IPS DF 6.9 (cell line): Measurements from ENCODE around the gene STPG4.

Experiments
- DNase-seq: peaks from one replicate; pipeline ENCODE4 v3.0.0-alpha.2; 2013; ENCODE audit warnings: low read depth, low spot score
- H3K27ac ChIP-seq: one replicate; pipeline ENCODE4 v1.5.1; 2013; ENCODE audit warnings: low read length, control low read depth
- H3K27me3 ChIP-seq: 2 replicates; pipeline ENCODE4 v1.6.1; 2013; ENCODE audit warnings: mild to moderate bottlenecking, low read length; ENCODE audit not compliant: control insufficient read depth, insufficient read depth
- H3K36me3 ChIP-seq: 2 replicates; pipeline ENCODE4 v1.6.1; 2013; ENCODE audit warnings: low read length; ENCODE audit not compliant: control insufficient read depth, insufficient read depth
- H3K4me1 ChIP-seq: 2 replicates; pipeline ENCODE4 v1.6.1; 2013; ENCODE audit warnings: low read length; ENCODE audit not compliant: control insufficient read depth, insufficient read depth
- H3K4me3 ChIP-seq: 2 replicates; pipeline ENCODE4 v1.5.1; 2013; ENCODE audit warnings: mild to moderate bottlenecking, low read length
- H3K9me3 ChIP-seq: 2 replicates; pipeline ENCODE4 v1.6.1; 2013; ENCODE audit warnings: low read length, inconsistent platforms; ENCODE audit not compliant: control insufficient read depth, insufficient read depth
- WGBS: extraction: QIAGEN DNeasy Blood & Tissue Kit; methylation state at CpG from one replicate; pipeline ENCODE4 v1.1.7; 2013; ENCODE audit warnings: mixed read lengths, missing lambda C conversion rate; ENCODE audit not compliant: insufficient read length, insufficient coverage; 5-methylcytosine and 5-hydroxymethylcytosine counted together

The STPG4 gene

GRCh38 chr2:47067788-47068407 is 87.2 kb downstream of the STPG4 start:
- Histone ChIP-seq H3K27ac (no peak overlapping the region), H3K4me1 (peaks cover 13% of the 10 kb centered on the region), H3K27me3 (no peaks in the 10 kb centered on the region), H3K9me3 (no peaks in the 10 kb centered on the region), H3K36me3 (no peaks in the 10 kb centered on the region), H3K4me3 (no peak overlapping the region)
- no CpG with 5 or more reads among the region's 14 CpGs for WGBS
- DNase-seq = no peak

DNA sequence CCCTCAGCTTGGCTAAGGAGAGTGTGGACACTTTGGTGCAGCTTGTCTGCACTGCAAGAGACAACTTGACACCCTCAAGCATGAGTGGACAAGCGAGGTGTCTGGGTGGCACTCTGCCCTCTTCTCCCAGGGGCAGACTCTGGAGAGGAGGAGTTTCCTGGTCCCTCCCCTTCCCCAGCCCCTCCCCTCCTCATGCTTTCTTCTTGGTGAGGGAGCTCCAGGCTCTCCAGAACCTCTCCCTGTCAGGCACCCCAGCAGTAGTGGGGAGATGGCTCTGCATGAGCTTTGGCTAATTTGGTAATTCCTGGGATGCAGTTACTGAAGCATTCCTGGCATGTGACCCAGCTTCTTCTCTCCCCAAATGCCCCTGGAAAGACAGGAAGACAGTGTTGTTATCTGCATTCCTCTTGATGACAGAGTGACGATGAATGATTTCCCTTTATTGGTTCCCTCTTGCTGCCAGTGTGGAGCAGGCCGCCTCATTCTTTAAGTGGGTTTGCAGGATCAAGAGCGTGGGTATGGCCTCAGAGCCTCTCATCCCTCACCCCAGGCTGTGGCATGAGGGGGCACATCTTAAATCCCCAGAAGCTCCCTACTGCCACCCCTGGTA is 89.2 kb downstream of the STPG4 start:
- Histone ChIP-seq H3K9me3 (no peaks in the 10 kb centered on the region), H3K27ac (no peak overlapping the region), H3K4me3 (no peak overlapping the region), H3K36me3 (no peaks in the 10 kb centered on the region), H3K27me3 (no peaks in the 10 kb centered on the region), H3K4me1 (peaks cover 10% of the 10 kb centered on the region)
- DNase-seq = no peak
- WGBS = no CpG with 5 or more reads among the region's 4 CpGs

DNA sequence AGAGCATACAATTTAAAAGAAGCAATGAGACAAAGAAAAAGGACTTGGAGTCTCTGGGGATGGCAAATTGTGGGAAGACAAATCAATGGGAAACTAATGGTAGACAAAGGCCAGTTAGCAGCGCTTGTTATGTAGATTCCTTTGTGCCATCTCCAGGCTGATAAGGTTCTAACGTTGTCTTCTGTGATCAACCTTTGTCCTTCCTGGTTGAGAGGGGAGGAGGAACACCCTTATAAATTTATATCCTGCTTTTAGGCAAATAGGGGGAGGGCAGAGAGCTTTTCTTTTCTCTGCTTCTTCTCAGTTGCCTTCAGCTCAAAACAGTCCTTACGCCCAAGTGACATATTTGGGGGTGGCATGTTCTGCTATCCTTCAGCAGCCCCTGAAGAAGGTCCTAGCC is 89.8 kb downstream of the STPG4 start:
- Histone ChIP-seq H3K9me3 (no peaks in the 10 kb centered on the region), H3K27me3 (no peaks in the 10 kb centered on the region), H3K4me1 (peaks cover 10% of the 10 kb centered on the region), H3K27ac (no peak overlapping the region), H3K4me3 (no peak overlapping the region), H3K36me3 (no peaks in the 10 kb centered on the region)
- no CpG with 5 or more reads among the region's 3 CpGs for WGBS
- DNase-seq = no peak

- Histone ChIP-seq H3K27ac (no peak overlapping the region), H3K4me1 (0 out of 2 replicates have a peak, but pooled peaks cover 2% of the 10 kb centered on the region), H3K36me3 (no peaks in the 10 kb centered on the region), H3K27me3 (no peaks in the 10 kb centered on the region), H3K4me3 (no peak overlapping the region), H3K9me3 (no peaks in the 10 kb centered on the region)
- DNase-seq = no peak
- no CpG with 5 or more reads among the region's 5 CpGs for WGBS
Observed at GRCh38 chr2:47064106-47064505, 91.0 kb downstream of the STPG4 start.

GRCh38 chr2:47063538-47063930 is 91.6 kb downstream of the STPG4 start:
- Histone ChIP-seq H3K27me3 (no peaks in the 10 kb centered on the region), H3K36me3 (no peaks in the 10 kb centered on the region), H3K9me3 (no peaks in the 10 kb centered on the region), H3K4me1 (0 out of 2 replicates have a peak, but pooled peaks cover 2% of the 10 kb centered on the region), H3K27ac (no peak overlapping the region), H3K4me3 (no peak overlapping the region)
- WGBS = no CpG with 5 or more reads among the region's 4 CpGs
- no peak for DNase-seq

- no CpG with 5 or more reads among the region's 8 CpGs for WGBS
- Histone ChIP-seq H3K9me3 (no peaks in the 10 kb centered on the region), H3K4me3 (no peak overlapping the region), H3K36me3 (no peaks in the 10 kb centered on the region), H3K4me1 (0 out of 2 replicates have a peak, but pooled peaks cover 2% of the 10 kb centered on the region), H3K27me3 (no peaks in the 10 kb centered on the region), H3K27ac (no peak overlapping the region)
- no peak for DNase-seq
Observed at GRCh38 chr2:47062681-47063537, 92.2 kb downstream of the STPG4 start.

- no peaks in the 10 kb centered on the region for H3K36me3 ChIP-seq
- no peak overlapping the region for H3K4me3 ChIP-seq
- peaks cover 4% of the 10 kb centered on the region; the same call in 1 of the 2 replicates for H3K4me1 ChIP-seq
- WGBS = no CpG with 5 or more reads among the region's 10 CpGs
- H3K27me3 ChIP-seq = no peaks in the 10 kb centered on the region
- DNase-seq = no peak
- no peaks in the 10 kb centered on the region for H3K9me3 ChIP-seq
- H3K27ac ChIP-seq = no peak overlapping the region
Observed at GRCh38 chr2:47061944-47062678, 93.0 kb downstream of the STPG4 start.

DNA sequence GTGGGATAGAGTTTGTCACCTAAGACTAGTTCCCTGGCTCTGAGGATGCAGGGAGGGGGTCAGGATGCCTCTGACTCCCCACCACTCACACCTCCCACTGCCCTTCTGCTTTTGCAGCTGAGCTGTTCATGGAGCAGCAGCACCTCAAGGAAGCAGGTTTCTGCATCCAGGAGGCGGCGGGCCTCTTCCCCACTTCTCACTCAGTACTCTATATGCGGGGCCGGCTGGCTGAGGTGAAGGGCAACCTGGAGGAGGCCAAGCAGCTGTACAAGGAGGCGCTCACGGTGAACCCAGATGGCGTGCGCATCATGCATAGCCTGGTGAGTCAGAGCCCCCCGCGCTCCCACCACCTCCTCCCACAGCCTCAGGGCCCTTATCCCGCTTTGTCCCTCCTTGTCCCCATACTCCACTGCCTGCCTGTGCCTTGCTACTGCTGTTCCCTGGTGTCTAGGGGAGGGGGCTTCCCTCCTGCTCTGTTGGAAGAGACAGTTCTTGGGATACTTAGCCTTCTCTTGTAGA is 94.4 kb downstream of the STPG4 start:
- H3K27ac ChIP-seq = no peak overlapping the region
- H3K9me3 ChIP-seq = no peaks in the 10 kb centered on the region
- DNase-seq = no peak
- H3K4me3 ChIP-seq = no peak overlapping the region
- peaks cover 4% of the 10 kb centered on the region; the same call in 1 of the 2 replicates for H3K4me1 ChIP-seq
- no CpG with 5 or more reads among the region's 11 CpGs for WGBS
- no peaks in the 10 kb centered on the region for H3K27me3 ChIP-seq
- H3K36me3 ChIP-seq = no peaks in the 10 kb centered on the region

- Histone ChIP-seq H3K4me3 (no peak overlapping the region), H3K9me3 (no peaks in the 10 kb centered on the region), H3K36me3 (no peaks in the 10 kb centered on the region), H3K4me1 (peaks cover 3% of the 10 kb centered on the region; the same call in 1 of the 2 replicates), H3K27me3 (no peaks in the 10 kb centered on the region), H3K27ac (no peak overlapping the region)
- no peak for DNase-seq
- no CpG with 5 or more reads among the region's 11 CpGs for WGBS
Observed at GRCh38 chr2:47058003-47058931, 96.8 kb downstream of the STPG4 start.
